ENCODE results near the gene CDK17.
"Not testable (repeated sequence)": the region's sequence is repeated elsewhere in the genome, so short reads cannot be mapped to it uniquely, and the experiment has no call there.

The CDK17 gene

GRCh38 chr12:96403870-96404269 is 3.6 kb upstream of the CDK17 start:
- no peak overlapping the region for H3K27ac ChIP-seq
- no peak for TF ChIP-seq ZFX (IDR thresholded peaks at IDR 0.05; ENCODE audit: borderline replicate concordance)
- TF ChIP-seq CTCF (IDR thresholded peaks at IDR 0.05), result no peak

- H3K27ac ChIP-seq, result not testable (repeated sequence)
These were observed 2.3 kb upstream of the CDK17 start for GRCh38 chr12:96402522-96402921.

- TF ChIP-seq ZFX (IDR thresholded peaks at IDR 0.05; ENCODE audit: borderline replicate concordance), result no peak
- no peak for TF ChIP-seq CTCF (IDR thresholded peaks at IDR 0.05)
- H3K27ac ChIP-seq, result peak overlapping the region; percentile 99
These were observed 1.8 kb upstream of the CDK17 start for GRCh38 chr12:96402061-96402460.

GRCh38 chr12:96401076-96401871 is 1.0 kb upstream of the CDK17 start:
- no peak for TF ChIP-seq ZFX (IDR thresholded peaks at IDR 0.05; ENCODE audit: borderline replicate concordance)
- TF ChIP-seq CTCF (IDR thresholded peaks at IDR 0.05), result peak; percentile 19
- H3K27ac ChIP-seq, result peak overlapping the region; percentile 99

- TF ChIP-seq CTCF (IDR thresholded peaks at IDR 0.05), result peak; percentile 54
- no peak for TF ChIP-seq ZFX (IDR thresholded peaks at IDR 0.05; ENCODE audit: borderline replicate concordance)
- peak overlapping the region; percentile 99 for H3K27ac ChIP-seq
These were observed 414 bp upstream of the CDK17 start for GRCh38 chr12:96400631-96401075.

- H3K27ac ChIP-seq, result peak overlapping the region; percentile 99
- TF ChIP-seq CTCF (IDR thresholded peaks at IDR 0.05) (no peak; the same call in 1 of the 2 replicates), ZFX (IDR thresholded peaks at IDR 0.05; ENCODE audit: borderline replicate concordance) (no peak)
These were observed 920 bp downstream of the CDK17 start for GRCh38 chr12:96399120-96399918.

- TF ChIP-seq ZFX (IDR thresholded peaks at IDR 0.05; ENCODE audit: borderline replicate concordance) (no peak), CTCF (IDR thresholded peaks at IDR 0.05) (no peak)
These were observed 1.7 kb downstream of the CDK17 start for GRCh38 chr12:96398424-96399119.

More at GRCh38 chr12:96398424-96399119, 1.7 kb downstream of the CDK17 start:
- peak overlapping the region; percentile 99 for H3K27ac ChIP-seq
